ENCODE measurements around the gene LRP5. TPM values are rescaled to one million over a fixed set of nuclear protein-coding genes. Genes with fewer than 3 reads are reported as not detected.
"Not testable (repeated sequence)": the region's sequence is repeated elsewhere in the genome, so short reads cannot be mapped to it uniquely, and the experiment has no call there.

LRP5 gene
- total RNA-seq, 2 experiments from 2014 or later, result 10.5 to 15.3 TPM

GRCh38 chr11:68396516-68396915 lies 84.1 kb downstream of the LRP5 start:
- ChIA-PET POLR2A (no interaction called here), CTCF (no interaction called here)
- intact Hi-C loops (cut with micrococcal nuclease), result no loop called here

DNA sequence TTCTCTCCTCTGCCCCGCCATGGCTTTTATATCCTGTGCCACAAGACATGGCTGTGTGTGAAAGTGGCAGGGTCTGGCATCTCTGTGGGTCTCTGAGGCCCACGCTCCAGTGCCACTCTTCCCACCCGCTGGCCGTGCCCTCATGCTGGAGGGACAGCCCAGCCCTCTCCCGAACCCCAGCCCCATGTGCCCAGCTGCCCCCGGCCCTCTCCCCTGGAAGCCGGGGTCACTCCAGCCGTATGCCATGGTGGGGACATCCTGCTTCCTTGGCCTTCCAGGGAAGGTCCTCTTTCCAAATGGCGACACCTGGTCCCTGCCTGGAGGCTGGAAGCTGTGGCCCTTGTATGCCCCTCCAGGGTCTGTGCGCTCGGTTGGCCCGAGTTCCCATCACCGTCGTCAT lies 84.9 kb downstream of the LRP5 start:
- Mint-ChIP-seq H3K27ac (no peak overlapping the region), H3K9me3 (no peaks in the 10 kb centered on the region), H3K36me3 (ENCODE audit: low read depth) (no peaks in the 10 kb centered on the region), H3K4me3 (no peak overlapping the region), H3K4me1 (ENCODE audit: low read depth) (no peaks in the 10 kb centered on the region), H3K27me3 (no peaks in the 10 kb centered on the region)
- ChIA-PET POLR2A (no interaction called here), CTCF (no interaction called here)
- ATAC-seq (no peak), DNase-seq (no peak)
- intact Hi-C loops (cut with micrococcal nuclease), result no loop called here
- TF ChIP-seq, protein P1, sequence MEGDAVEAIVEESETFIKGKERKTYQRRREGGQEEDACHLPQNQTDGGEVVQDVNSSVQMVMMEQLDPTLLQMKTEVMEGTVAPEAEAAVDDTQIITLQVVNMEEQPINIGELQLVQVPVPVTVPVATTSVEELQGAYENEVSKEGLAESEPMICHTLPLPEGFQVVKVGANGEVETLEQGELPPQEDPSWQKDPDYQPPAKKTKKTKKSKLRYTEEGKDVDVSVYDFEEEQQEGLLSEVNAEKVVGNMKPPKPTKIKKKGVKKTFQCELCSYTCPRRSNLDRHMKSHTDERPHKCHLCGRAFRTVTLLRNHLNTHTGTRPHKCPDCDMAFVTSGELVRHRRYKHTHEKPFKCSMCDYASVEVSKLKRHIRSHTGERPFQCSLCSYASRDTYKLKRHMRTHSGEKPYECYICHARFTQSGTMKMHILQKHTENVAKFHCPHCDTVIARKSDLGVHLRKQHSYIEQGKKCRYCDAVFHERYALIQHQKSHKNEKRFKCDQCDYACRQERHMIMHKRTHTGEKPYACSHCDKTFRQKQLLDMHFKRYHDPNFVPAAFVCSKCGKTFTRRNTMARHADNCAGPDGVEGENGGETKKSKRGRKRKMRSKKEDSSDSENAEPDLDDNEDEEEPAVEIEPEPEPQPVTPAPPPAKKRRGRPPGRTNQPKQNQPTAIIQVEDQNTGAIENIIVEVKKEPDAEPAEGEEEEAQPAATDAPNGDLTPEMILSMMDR (IDR thresholded peaks at IDR 0.05), result no peak

More at GRCh38 chr11:68396516-68396915, 84.1 kb downstream of the LRP5 start:
- Mint-ChIP-seq H3K27ac (no peak overlapping the region), H3K27me3 (no peaks in the 10 kb centered on the region), H3K4me3 (no peak overlapping the region), H3K36me3 (ENCODE audit: low read depth) (no peaks in the 10 kb centered on the region), H3K9me3 (no peaks in the 10 kb centered on the region), H3K4me1 (ENCODE audit: low read depth) (no peaks in the 10 kb centered on the region)
- no peak for DNase-seq
- no peak for ATAC-seq
- TF ChIP-seq, protein P1 (IDR thresholded peaks at IDR 0.05), result no peak

GRCh38 chr11:68398995-68399851 lies 86.8 kb downstream of the LRP5 start:
- no peaks in the 10 kb centered on the region for H3K27me3 Mint-ChIP-seq
- POLR2A ChIA-PET, result interaction anchor here (0.6 kb wide), 1 partner anchor 28 kb away, joined by 3 read pairs; no protein-coding TSS in a partner anchor
- DNase-seq (no peak), ATAC-seq (no peak)
- no peaks in the 10 kb centered on the region for H3K4me1 Mint-ChIP-seq (ENCODE audit: low read depth)
- H3K27ac Mint-ChIP-seq, result no peak overlapping the region
- CTCF ChIA-PET, result no interaction called here
- intact Hi-C loops (cut with micrococcal nuclease), result no loop called here
- TF ChIP-seq, protein P1 (IDR thresholded peaks at IDR 0.05), result no peak
- no peaks in the 10 kb centered on the region for H3K36me3 Mint-ChIP-seq (ENCODE audit: low read depth)
- no peaks in the 10 kb centered on the region for H3K9me3 Mint-ChIP-seq
- no peak overlapping the region for H3K4me3 Mint-ChIP-seq

GRCh38 chr11:68399916-68400315 lies 87.5 kb downstream of the LRP5 start:
- Mint-ChIP-seq H3K27ac (no peak overlapping the region), H3K36me3 (ENCODE audit: low read depth) (no peaks in the 10 kb centered on the region), H3K4me3 (no peak overlapping the region), H3K27me3 (no peaks in the 10 kb centered on the region), H3K4me1 (ENCODE audit: low read depth) (no peaks in the 10 kb centered on the region), H3K9me3 (no peaks in the 10 kb centered on the region)
- no peak for ATAC-seq
- DNase-seq, result no peak
- TF ChIP-seq, protein P1 (IDR thresholded peaks at IDR 0.05), result no peak
- intact Hi-C loops (cut with micrococcal nuclease), result no loop called here
- POLR2A ChIA-PET, result interaction anchor here (0.6 kb wide), 1 partner anchor 28 kb away, joined by 3 read pairs; no protein-coding TSS in a partner anchor
- CTCF ChIA-PET, result no interaction called here

DNA sequence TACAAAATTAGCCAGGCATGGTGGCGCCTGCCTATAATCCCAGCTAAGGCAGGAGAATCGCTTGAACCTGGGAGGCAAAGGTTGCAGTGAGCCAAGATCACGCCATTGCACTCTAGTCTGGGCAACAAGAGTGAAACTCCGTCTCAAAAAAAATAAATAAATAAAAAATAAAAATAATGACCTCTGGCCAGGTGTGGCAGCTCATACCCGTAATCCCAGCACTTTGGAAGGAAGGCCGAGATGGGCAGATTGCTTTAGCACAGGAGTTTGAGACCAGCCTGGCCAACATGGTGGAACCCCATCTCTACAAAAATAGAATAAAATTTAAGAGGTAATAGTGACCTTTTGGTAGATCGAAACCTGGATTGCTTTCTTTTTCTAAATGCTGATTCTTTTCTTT lies 88.2 kb downstream of the LRP5 start:
- H3K27me3 Mint-ChIP-seq; CTCF ChIA-PET; H3K36me3 Mint-ChIP-seq (ENCODE audit: low read depth); intact Hi-C loops (cut with micrococcal nuclease); ATAC-seq; H3K4me1 Mint-ChIP-seq (ENCODE audit: low read depth); DNase-seq; H3K9me3 Mint-ChIP-seq; H3K27ac Mint-ChIP-seq; H3K4me3 Mint-ChIP-seq; POLR2A ChIA-PET: not testable (repeated sequence)
